Posterior cingulate gyrus (tissue), 11 donors: ENCODE measurements around the gene CAMTA1.

Experiments
- DNase-seq, 10 donors: peaks; one replicate each; pipeline versions ENCODE4 v3.0.0 to v3.0.0-alpha.2; 2020 to 2021; ENCODE audit warnings: mixed read lengths in 3 of 10
- intact Hi-C: fragments of 100-400 bp; cut with DNase I; formaldehyde crosslinking; loops from one replicate; pipeline ENCODE4 v1.15.1; 2023

Gene CAMTA1

DNA sequence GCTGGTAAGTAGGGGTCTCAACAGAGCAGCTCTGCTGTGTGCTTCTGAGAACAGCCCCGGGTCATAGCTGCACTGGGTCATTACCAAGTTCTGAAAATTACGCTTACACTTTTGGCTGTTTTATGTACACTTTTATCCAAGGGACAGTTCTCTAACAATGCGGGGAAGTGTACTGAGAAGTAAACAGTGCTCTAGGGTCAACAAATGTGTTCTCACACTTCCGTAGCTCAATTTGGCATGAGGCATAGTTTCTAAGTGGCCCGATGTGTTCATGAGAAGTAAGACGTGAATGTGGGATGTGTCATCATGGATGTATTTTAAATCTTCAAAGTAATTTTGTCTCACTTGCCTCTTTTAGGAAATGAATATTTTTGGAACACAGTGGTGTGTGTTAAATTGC lies 975.0 kb downstream of the CAMTA1 start:
- DNase-seq: no peak
- intact Hi-C loops: no loop called here

DNA sequence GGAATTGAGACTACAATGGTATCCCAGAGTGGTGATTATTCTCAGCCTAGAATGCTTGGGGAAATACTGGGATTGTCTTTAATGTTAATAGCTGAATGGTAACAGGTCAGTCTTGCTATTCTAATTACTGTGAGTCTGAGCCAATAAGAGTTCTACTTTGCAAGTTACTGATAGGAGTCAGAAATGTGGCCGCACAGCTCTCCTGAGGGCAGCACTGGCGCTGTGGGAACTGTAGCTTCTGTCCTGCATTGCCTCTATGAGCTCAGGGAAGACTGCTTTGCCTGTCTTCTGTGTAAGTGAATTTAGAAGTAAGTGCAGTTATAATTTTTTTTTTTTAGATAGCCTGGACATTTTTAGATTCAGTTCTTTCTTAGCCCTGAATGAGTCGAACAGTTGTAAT lies 975.8 kb downstream of the CAMTA1 start:
- intact Hi-C loops: no loop called here
- DNase-seq: no peak

DNA sequence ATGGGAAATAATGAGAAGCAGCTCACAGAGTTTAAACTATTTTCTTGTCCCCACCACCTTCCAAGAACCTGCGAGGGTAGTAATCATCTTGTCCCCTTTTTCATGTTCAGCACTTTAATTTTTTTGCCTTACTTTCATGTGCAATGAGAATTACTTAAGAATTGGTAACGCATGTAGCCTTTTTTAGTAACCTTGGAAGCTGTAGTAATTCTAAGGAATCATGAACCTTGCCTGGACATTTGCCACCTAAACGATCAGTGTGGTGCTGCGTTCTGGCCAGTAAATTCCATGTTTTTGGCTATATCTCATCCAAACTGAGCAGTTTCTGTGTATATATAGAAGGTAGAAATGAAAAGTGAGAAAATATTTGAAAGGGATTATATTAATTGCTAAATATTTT lies 981.9 kb downstream of the CAMTA1 start:
- no peak for DNase-seq
- intact Hi-C loops: no loop called here

DNA sequence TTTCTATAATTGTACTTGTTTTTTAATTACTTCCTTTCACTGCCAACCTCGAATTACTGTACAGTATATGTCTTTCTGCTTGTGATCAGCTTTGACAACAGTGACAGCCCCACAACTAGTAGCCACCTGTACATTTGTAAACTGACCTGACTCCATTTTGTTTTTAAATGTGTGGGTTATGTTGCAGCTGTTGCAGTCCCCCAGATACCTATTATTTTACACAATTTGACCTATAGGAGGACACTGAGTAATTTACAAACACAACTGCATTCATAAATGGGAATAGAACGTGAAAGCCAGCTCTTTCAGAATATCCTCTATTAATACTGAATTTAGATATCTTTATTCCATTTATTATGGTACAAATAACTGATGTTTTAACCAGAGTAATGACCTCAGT lies 983.3 kb downstream of the CAMTA1 start:
- intact Hi-C loops: no loop called here
- DNase-seq: no peak

DNA sequence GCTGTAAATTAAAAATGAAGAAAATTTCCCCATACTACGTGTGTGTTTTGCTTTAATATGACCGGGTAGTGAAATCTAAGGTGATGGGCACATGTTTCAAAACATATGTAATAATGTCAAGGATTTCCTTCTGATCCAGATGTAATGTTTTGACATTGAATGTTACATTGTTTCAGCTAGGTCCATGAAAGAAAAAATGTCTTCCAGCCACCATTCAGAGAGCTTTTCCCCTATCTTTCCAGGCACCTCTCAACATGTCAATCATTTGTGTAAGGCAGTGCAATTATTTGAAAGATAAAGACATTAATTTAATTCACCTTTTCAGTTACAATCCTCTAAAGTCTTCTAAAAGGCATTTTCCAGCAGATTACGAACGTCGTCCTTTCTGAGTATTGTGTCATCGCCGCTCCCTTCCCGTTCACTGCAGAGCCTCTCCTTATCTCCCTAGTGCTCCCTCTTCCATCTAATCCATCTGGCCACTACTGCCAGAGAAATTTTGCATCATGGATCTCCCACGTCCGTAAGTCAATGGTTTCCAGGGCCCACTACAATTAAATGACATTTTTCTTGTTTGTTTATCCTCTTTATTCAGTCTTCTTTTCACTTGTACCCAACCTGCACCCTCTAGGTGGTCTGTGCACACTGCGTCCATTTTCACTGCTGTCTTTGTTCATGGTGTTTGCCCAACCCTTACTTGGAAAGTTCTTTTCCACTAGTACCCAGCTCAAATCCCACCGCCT lies 984.6 kb downstream of the CAMTA1 start:
- intact Hi-C loops: loop anchor here (5.0 kb wide), 1 partner anchor 103 kb away; no protein-coding TSS in a partner anchor
- no peak for DNase-seq

DNA sequence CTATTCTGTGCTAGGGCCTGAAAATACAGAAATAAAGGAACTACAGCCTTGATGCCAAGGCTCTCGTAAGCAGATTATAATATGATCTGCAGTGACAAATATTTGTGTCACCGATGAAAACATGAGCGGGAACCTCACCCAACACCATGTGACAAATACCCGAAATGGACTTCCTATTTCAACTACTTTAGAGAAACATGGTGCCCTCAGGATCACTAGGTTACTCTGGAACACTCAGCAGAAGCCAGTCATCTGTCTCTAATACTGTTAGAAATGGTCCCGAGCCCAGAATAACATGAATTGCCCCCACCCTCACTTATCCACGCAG lies 985.4 kb downstream of the CAMTA1 start:
- DNase-seq: no peak

DNA sequence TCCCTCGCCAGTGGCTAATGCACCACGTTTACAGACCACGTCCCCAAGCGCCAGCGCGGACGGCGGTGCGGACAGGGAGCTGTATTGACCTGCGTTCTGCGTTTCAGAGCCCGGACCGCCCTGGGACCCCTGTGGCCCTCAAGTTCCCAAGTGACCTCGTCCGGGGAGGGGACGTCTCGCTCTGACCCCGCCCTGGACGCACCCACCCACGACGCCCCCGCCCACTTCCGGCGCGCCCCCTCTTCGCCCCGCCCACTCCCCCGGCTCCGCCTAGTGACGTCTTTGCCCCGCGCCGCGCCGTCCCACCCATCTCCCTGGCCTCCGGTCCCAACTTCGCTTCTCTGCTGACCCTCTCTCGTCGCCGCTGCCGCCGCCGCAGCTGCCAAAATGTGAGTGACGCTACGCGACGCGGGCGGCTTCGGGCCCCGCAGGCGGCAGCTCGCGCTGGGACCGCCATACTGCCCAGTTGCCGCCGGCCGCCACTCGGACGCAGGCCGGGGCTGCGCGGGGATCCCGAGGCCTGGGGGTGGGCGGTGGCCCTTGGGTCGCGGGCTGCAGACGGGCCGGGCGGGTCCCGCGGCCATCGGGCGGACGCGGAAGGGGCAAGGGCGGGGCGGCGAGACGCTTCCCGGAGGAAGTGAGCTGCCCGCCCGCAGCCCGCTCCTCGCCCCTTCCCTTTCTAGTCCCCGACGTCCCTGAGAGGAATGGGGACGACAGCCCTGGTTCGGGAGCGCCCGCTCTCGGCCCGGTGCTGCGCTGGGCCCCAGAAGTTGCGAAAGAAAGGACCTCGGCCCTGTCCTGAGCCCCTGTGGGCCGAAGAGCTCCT lies 986.0 kb downstream of the CAMTA1 start, which contains the start of gene VAMP3:
Gene VAMP3 (plus strand): TSS at position 300 of the 826 bp plus-strand sequence. CDS start 88 bp downstream, at position 388.
- intact Hi-C loops: loop anchor here (1.0 to 5.0 kb wide), 2 partner anchors 12 to 104 kb away; no protein-coding TSS in a partner anchor
- peak; percentile 75 to 98 (median 90) for DNase-seq

More for the DNA sequence above, 985.4 kb downstream of the CAMTA1 start:
- intact Hi-C loops: loop anchor here (5.0 kb wide), 1 partner anchor 103 kb away; no protein-coding TSS in a partner anchor

DNA sequence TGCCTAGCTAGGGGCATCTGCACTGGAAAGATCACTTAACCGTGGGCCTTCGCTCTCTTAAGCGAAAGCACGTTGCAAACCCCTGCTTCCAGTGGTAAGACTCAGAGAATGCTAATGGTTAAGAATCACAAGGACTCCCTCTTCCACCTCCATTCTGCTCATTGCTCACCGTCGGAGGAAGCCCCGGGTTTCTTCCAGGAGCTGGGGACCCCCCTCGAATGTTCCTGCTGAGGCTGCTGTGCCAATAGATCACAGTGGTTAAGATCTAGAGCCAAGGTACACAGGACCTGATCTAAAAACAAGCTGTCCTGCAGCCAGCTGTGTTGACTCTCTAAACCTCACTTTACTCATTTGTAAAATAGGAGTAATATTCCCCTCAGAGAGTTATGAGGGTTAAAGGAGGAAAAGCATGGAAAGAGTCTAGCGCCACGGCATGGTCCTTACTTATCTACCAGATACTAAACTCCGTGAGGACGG lies 986.6 kb downstream of the CAMTA1 start:
- DNase-seq: no peak
- intact Hi-C loops: loop anchor here (1.0 to 5.0 kb wide), 2 partner anchors 11 to 105 kb away; no protein-coding TSS in a partner anchor

DNA sequence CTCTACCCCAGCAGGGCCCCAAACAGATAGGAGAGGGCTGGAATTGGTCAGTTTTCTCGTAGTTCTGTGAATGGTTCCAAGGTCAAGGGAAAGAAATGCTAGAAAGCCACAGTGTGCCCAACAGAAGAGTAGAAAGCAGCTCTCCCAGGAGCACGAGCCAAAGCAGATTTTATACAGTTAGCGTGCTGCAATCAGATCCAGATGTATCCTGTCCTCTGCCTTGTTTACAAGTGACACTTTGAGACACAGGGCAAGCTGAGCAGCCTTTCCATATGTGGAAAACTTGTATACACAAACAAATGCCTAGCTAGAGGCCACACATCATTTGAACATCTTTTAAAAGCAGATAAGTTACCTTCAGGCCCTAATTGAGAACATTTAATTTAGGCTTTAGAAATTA lies 992.3 kb downstream of the CAMTA1 start:
- DNase-seq: no peak
- intact Hi-C loops: no loop called here

DNA sequence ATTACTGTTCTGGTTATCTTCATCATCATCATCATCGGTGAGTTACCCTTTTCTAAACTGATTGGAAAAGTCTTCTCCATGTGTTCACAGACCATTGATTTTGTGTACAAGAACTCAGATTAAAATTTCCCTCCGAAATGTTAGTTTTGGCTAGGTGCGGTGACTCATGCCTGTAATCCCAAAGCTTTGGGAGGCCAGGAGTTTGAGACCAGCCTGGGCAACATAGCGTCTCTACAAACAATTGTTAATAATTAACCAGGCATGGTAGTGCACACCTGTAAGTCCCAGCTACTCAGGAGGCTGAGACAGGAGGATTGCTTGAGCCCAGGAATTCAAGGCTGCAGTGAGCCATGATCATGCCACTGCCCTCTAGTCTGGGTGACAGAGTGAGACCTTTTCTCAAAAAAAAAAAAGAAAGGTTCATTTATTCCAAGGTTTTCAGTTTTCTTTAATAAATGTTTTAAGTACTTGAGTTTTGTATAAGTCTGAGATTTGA lies 992.9 kb downstream of the CAMTA1 start:
- intact Hi-C loops: no loop called here
- DNase-seq: no peak

DNA sequence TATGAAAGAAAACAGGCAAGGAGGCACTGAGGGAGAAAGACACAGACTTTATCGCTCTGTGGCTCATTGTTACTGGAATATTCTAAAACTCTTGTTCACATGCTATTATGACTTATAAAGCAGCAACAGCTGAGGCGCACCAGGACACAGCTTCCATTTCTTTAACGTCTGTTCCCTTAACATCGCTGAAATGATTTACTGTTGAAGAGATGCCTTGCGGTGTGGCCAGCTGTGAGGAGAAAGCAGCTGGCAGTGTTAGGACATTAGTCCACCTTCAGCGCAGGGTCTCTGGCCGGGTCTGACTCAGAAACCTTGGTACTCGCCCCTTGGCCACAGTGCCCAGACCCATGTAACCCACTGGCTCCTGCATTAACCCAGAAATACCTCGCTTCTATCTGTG lies 995.7 kb downstream of the CAMTA1 start:
- peak in 1 of 10 donors; percentile 49 for DNase-seq
- intact Hi-C loops: loop anchor here (10.0 kb wide), 2 partner anchors 124 to 184 kb away; partner anchors contain the start of gene PARK7

DNA sequence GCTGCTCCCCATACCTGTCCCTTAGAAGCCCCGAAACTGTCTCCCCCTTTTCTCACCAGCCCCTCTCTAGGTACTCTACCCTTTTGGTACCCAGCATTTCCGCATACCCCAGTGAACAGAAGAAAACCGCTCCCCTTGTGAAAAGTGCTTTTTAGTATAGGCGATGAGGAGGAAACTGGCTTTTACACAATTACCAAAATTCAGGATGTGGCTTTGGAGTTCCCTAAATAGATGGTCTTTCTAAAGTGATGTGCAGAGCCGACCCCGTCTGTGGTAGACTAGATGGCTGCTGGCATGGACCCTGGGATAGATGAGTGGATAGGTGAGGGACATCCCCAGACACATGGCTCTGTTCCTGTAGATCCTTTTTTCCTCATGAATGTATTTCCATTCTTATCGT lies 996.2 kb downstream of the CAMTA1 start:
- no peak for DNase-seq
- intact Hi-C loops: loop anchor here (10.0 kb wide), 2 partner anchors 123 to 183 kb away; partner anchors contain the start of gene PARK7

DNA sequence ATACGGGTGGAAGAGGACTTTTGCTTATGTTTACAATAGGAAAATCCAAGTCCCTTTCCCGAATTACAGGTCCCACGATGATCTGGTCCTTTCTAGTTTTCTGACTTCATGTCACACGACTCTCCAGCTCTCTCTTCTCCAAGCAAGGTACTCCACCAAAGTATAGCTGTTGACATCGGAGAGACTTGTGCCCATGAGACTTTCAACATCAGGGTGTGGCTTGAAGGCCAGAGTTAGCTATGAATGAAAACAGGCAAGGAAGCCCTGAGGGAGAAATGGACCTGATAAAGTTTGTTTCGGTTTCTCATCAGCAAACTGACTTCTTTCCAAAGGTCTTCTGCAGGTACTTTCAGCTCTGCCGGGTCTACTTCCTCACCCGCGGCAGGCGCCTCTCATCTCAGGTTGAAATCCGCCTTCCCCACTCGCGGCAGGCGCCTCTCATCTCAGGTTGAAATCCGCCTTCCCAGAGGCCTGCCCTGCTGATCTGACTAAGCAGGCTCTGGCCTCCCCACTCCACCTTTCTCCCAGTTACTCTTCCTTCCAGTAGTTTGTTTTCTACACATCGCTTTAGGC lies 996.8 kb downstream of the CAMTA1 start:
- intact Hi-C loops: loop anchor here (10.0 kb wide), 2 partner anchors 123 to 183 kb away; partner anchors contain the start of gene PARK7
- DNase-seq: no peak

DNA sequence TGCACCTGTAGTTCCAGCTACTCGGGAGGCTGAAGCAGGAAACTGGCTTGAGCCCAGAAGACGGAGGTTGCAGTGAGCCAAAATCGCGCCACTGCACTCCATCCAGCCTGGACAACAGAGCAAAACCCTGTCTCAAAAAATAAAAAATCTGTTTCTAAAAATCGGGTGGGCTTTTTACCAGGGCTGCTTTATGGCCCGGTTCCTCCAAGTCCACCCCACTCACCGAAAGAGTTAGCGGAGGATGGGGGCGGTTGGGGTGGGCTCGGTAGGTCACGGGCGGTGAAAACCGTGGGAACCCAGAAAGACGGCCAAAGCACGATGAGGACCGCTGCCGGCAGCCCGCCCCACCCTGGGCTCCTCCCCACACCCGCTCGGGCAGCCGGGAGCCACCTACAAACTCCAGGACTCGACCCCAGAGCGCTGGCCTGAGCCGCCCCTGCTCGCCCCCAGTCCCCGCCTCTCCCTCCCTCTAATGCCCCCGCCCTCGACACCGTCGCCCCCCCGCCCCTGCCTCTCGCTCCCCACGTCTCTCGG lies 998.0 kb downstream of the CAMTA1 start:
- intact Hi-C loops: loop anchor here (1.0 to 10.0 kb wide), 3 partner anchors 12 to 182 kb away; partner anchors contain the start of genes PARK7 and VAMP3
- DNase-seq: peak in 9 of 10 donors; percentile 33 to 93 (median 58)

DNA sequence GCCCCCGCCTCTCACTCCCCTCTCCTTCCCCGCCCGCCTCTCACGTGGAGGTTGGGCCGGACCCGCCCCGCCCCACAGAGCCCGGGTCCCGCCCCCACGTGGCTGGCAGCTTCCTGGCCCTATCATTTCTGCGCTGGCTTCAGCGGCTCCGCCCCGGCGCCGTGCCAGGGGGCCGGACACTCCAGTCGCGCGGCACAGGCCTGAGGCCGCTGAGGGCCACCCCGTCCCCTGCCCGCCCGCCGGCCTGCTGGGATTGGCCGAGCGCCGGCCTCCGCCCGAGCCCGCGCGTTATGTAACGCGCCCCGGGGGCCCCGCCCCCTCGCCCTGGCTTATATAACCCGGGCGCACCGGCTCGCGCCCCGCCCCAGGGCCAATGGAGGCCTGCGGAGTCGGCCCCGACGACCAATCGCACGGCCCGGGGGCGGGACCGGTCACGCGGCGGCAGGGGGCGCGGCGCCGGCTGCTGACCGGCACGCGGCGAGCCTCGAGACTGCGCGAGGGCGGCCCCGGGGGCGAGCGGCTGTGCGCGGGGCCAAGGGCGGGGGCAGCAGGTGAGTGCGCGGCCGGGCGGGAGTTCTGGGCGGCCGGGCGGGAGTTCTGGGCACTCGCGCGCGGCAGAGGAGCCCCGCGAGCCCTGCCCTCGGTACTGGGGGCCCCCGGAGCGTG lies 998.7 kb downstream of the CAMTA1 start, which contains the start of gene PER3:
Gene PER3 (plus strand): TSS at position 466 of the 666 bp plus-strand sequence. CDS start 587 bp downstream, outside the sequence.
- intact Hi-C loops: loop anchor here (1.0 to 10.0 kb wide), 3 partner anchors 13 to 181 kb away; partner anchors contain the start of genes PARK7 and VAMP3
- DNase-seq: peak; percentile 94 to 100 (median 98)

DNA sequence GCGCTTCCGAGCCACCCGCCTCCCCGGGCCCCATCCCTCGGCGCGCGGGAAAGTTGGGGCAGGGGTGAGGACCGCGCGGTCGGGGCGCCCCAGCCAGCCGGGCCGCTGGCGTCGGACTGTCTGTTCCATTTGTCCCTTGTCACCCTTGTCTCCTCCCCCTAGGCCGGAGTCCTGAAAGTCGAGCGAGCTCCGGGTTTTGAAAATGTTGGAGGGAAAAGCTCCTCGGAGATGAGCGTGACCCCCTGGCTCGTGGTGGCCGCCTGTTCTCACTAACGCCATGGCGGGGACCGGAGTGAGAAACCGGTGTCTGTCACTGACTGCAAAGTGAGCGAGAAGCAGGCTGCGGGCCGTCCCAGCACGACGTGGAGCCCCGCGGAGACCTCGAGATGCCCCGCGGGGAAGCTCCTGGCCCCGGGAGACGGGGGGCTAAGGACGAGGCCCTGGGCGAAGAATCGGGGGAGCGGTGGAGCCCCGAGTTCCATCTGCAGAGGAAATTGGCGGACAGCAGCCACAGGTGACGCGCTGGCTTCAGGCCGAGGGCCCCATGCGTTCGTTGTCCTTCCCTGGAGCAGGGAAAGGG lies 999.3 kb downstream of the CAMTA1 start:
- peak in 3 of 10 donors; percentile 17 to 71 (median 19) for DNase-seq
- intact Hi-C loops: loop anchor here (10.0 kb wide), 2 partner anchors 120 to 180 kb away; partner anchors contain the start of gene PARK7

DNA sequence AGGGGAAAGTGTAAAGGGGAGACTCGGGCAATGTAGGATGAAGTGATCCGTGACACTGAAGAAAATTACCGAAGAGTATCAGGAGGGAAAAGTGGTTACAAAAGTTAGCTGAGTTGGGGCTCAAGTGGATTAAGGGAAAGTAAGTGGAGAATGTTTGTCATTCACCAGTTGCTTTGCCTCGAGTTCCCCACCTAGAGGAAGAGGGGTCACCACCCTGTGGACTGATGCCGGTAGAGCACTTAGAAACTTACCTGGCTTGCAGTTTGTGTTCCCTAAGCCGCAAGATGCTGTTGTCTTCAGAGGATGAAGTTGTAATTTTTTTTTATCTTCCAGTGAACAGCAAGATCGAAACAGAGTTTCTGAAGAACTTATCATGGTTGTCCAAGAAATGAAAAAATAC lies 999.9 kb downstream of the CAMTA1 start:
- intact Hi-C loops: loop anchor here (10.0 kb wide), 2 partner anchors 120 to 180 kb away; partner anchors contain the start of gene PARK7
- DNase-seq: no peak

DNA sequence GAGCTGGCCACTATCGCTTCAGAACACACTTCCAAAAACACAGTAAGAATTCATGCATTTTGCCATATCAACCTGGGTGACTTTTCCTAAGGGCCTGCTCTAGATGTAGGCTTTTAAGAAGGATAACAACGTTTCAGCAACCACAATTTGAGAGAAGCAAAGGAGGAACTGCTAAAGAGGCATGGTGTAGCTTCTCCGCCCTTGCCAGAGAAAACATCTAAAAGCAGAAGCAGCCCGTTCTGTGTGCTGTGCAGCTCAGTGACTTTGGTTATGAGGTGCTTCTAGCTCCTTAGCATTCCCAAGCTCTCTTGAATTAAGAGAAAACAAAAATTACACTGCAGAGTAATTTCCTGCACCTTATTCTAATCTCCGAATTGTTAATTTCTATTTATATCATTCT lies 1001.5 kb downstream of the CAMTA1 start:
- DNase-seq: no peak
- intact Hi-C loops: loop anchor here (10.0 kb wide), 2 partner anchors 118 to 178 kb away; partner anchors contain the start of gene PARK7

DNA sequence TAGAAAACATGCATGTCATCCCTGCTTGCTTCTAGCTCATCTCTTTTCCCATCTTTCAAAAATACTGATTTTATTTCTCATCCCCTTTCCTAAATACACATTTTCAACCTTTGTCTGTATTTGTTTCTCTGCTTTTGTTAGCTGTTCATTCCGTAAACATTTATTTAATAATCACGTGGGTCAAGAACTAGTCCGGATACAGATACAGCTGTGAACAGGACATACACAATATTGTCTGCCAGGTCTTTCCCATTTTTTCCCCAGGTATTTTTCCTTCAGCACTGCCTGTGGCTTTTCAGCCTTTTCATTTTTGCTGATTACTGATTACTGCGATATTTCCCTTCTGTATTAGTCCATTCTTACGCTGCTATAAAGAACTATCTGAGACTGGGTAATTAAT lies 1004.6 kb downstream of the CAMTA1 start:
- intact Hi-C loops: loop anchor here (10.0 kb wide), 2 partner anchors 115 to 175 kb away; partner anchors contain the start of gene PARK7

More for the DNA sequence above, 1004.6 kb downstream of the CAMTA1 start:
- DNase-seq: no peak
